Uterus (tissue), 4 donors: Measurements from ENCODE around the gene NR2F1-AS1. TPM values are rescaled to one million over a fixed set of nuclear protein-coding genes. Genes with fewer than 3 reads are reported as not detected.

Source experiments
- DNase-seq, 2 donors: peaks; one replicate each; pipeline ENCODE4 v3.0.0-alpha.2; 2019 to 2020
- H3K27ac ChIP-seq, 2 donors: fragments of 200-600 bp; sonication (generic); 1 replicate in 1 of 2; 2 replicates in 1 of 2; pipeline ENCODE4 v1.5.1; 2016 to 2018
- H3K27me3 ChIP-seq, 2 donors: fragments of 200-600 bp; sonication (generic); one replicate each; pipeline ENCODE4 v1.5.1; 2018 to 2019; ENCODE audit warnings: control low read depth in 1 of 2
- H3K36me3 ChIP-seq, 2 donors: fragments of 200-600 bp; sonication (generic); one replicate each; pipeline ENCODE4 v1.5.1; 2019; ENCODE audit warnings: control low read depth in 1 of 2
- H3K4me1 ChIP-seq, 2 donors: fragments of 200-600 bp; sonication (generic); one replicate each; pipeline ENCODE4 v1.5.1; 2018 to 2019; ENCODE audit warnings: control low read depth in 1 of 2
- H3K4me3 ChIP-seq, 2 donors: fragments of 200-600 bp; sonication (generic); 1 replicate in 1 of 2; 2 replicates in 1 of 2; pipeline ENCODE4 v1.5.1; 2018 to 2019; ENCODE audit warnings: mild to moderate bottlenecking in 1 of 2
- H3K9me3 ChIP-seq, 2 donors: fragments of 200-600 bp; sonication (generic); one replicate each; pipeline ENCODE4 v1.5.1; 2019; ENCODE audit warnings: control low read depth in 1 of 2
- POLR2A ChIP-seq, 2 donors: fragments of 450-650 bp; IDR thresholded peaks; one replicate each; pipeline ENCODE4 v1.6.1; 2016; ENCODE audit warnings: antibody characterized with exemption in 2 of 2, mild to moderate bottlenecking in 1 of 2, moderate library complexity in 1 of 2
- intact Hi-C: fragments of 100-400 bp; cut with DNase I; formaldehyde crosslinking; loops from one replicate; pipeline ENCODE4 v1.15.1; 2023; ENCODE audit warnings: low total_unique reads
- total RNA-seq, 4 donors: library from RNA; depleted of rRNA in 3 of 4; stranded (reverse); fragments of >200 nt in 3 of 4; gene quantifications; one replicate each; pipeline versions ENCODE4 v1.1.0 to v1.2.4, GENCODE V29; 2014 to 2023
- TF ChIP-seq, protein P1 (sequence below), 4 experiments: fragments of 200-600 bp in 2 of 4; fragments of 450-650 bp in 2 of 4; sonication (generic) in 2 of 4; IDR thresholded peaks; one replicate each; pipeline ENCODE4 v1.5.1; 2016 to 2019; ENCODE audit warnings: antibody characterized with exemption in 4 of 4, mild to moderate bottlenecking in 2 of 4, moderate library complexity in 1 of 4
- donor health status: DM: yes; HTN: yes; CAD: no.

Gene NR2F1-AS1
- total RNA-seq, 4 donors from 2014 or later = 4.4 to 46.1 (median 19.9) TPM

DNA sequence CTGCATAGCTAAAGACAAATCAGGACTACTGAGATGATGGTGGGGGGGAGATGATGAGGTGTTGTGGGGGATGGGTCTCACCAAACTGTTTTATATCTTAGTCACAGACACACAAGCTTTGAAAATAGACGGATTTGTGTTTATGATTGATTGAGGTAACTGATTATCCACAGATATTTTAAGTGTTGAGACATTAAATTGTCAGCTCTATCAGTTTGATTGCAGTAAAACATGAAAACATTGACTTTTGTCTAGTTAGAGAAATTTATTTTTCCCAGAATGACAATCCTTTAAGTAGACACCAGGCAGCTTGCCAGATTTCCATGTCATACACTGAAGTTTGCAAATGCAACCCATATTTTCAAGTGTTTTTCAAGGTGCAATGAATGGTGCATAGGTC lies 149.8 kb downstream of the NR2F1-AS1 start:
- Histone ChIP-seq H3K4me1 (no peaks in the 10 kb centered on the region), H3K4me3 (no peak overlapping the region), H3K36me3 (no peaks in the 10 kb centered on the region), H3K27me3 (no peaks in the 10 kb centered on the region), H3K27ac (no peak overlapping the region), H3K9me3 (no peaks in the 10 kb centered on the region)
- intact Hi-C loops = no loop called here
- TF ChIP-seq, protein P1, sequence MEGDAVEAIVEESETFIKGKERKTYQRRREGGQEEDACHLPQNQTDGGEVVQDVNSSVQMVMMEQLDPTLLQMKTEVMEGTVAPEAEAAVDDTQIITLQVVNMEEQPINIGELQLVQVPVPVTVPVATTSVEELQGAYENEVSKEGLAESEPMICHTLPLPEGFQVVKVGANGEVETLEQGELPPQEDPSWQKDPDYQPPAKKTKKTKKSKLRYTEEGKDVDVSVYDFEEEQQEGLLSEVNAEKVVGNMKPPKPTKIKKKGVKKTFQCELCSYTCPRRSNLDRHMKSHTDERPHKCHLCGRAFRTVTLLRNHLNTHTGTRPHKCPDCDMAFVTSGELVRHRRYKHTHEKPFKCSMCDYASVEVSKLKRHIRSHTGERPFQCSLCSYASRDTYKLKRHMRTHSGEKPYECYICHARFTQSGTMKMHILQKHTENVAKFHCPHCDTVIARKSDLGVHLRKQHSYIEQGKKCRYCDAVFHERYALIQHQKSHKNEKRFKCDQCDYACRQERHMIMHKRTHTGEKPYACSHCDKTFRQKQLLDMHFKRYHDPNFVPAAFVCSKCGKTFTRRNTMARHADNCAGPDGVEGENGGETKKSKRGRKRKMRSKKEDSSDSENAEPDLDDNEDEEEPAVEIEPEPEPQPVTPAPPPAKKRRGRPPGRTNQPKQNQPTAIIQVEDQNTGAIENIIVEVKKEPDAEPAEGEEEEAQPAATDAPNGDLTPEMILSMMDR (IDR thresholded peaks at IDR 0.05) = no peak
- no peak for TF ChIP-seq POLR2A (IDR thresholded peaks at IDR 0.05)
- DNase-seq = no peak

GRCh38 chr5:93430673-93431199 lies 150.3 kb downstream of the NR2F1-AS1 start:
- H3K4me3 ChIP-seq = no peak overlapping the region
- no peaks in the 10 kb centered on the region for H3K27me3 ChIP-seq
- H3K27ac ChIP-seq = no peak overlapping the region
- H3K4me1 ChIP-seq = no peaks in the 10 kb centered on the region
- no peaks in the 10 kb centered on the region for H3K9me3 ChIP-seq
- no peak for DNase-seq
- no peaks in the 10 kb centered on the region for H3K36me3 ChIP-seq
- intact Hi-C loops = no loop called here
- TF ChIP-seq, protein P1 (IDR thresholded peaks at IDR 0.05) = no peak
- TF ChIP-seq POLR2A (IDR thresholded peaks at IDR 0.05) = no peak

DNA sequence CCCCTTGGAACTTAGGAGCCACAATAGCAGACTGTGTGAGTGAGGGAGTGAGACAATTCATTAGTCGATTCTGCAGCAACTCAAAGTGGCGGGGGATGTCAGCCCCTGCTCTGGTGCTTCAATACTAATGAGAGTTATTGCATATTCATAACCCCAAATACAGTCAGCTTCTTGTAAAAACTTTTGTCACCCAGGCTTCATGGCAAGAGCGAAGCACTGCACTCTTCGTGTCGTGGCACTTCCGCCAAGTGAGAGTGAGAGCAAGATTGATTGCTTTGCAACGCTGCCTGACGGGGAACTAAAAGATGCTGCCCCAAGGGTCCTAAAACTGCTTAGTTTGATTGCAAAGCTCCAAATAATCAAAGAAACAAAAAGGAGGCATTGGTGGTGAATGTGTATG lies 150.9 kb downstream of the NR2F1-AS1 start:
- Histone ChIP-seq H3K27me3 (no peaks in the 10 kb centered on the region), H3K9me3 (no peaks in the 10 kb centered on the region), H3K36me3 (no peaks in the 10 kb centered on the region), H3K27ac (no peak overlapping the region), H3K4me1 (no peaks in the 10 kb centered on the region), H3K4me3 (no peak overlapping the region)
- intact Hi-C loops = no loop called here
- DNase-seq = no peak
- no peak for TF ChIP-seq POLR2A (IDR thresholded peaks at IDR 0.05)
- TF ChIP-seq, protein P1 (IDR thresholded peaks at IDR 0.05) = no peak

DNA sequence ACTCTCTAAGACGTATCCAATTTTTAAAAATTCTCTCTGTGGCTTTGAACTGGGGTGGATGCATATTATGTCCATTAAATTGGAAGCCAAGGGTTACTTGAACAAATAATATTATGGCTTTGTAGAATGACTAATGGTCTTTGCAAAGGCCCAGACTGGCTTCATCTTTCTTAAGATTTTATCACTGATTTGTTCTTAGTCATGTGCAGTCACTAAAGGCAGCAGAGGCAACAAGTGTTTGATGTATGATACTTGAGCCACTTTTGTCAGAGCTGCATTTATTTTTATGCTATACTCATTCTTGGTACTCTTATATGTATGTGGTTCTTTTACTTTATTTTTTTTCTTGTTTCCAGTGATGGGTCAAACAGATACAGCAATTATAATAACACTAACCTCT lies 152.2 kb downstream of the NR2F1-AS1 start:
- TF ChIP-seq, protein P1 (IDR thresholded peaks at IDR 0.05) = no peak
- TF ChIP-seq POLR2A (IDR thresholded peaks at IDR 0.05) = no peak
- Histone ChIP-seq H3K9me3 (no peaks in the 10 kb centered on the region), H3K27ac (no peak overlapping the region), H3K4me1 (no peaks in the 10 kb centered on the region), H3K36me3 (no peaks in the 10 kb centered on the region), H3K27me3 (no peaks in the 10 kb centered on the region), H3K4me3 (no peak overlapping the region)
- DNase-seq = no peak
- intact Hi-C loops = no loop called here

- intact Hi-C loops = no loop called here
- Histone ChIP-seq H3K36me3 (no peaks in the 10 kb centered on the region), H3K27ac (no peak overlapping the region), H3K4me1 (no peaks in the 10 kb centered on the region), H3K9me3 (no peaks in the 10 kb centered on the region), H3K27me3 (no peaks in the 10 kb centered on the region), H3K4me3 (no peak overlapping the region)
- TF ChIP-seq, protein P1 (IDR thresholded peaks at IDR 0.05) = no peak
- no peak for TF ChIP-seq POLR2A (IDR thresholded peaks at IDR 0.05)
- no peak for DNase-seq
Measured at GRCh38 chr5:93427316-93427715, 153.7 kb downstream of the NR2F1-AS1 start.
